Glutamatergic neuron (in vitro differentiated cells): ENCODE measurements around the gene KRT28. TPM values are rescaled to one million over a fixed set of nuclear protein-coding genes. Genes with fewer than 3 reads are reported as not detected.
"Not testable (repeated sequence)": the region's sequence is repeated elsewhere in the genome, so short reads cannot be mapped to it uniquely, and the experiment has no call there.

ENCODE experiments used
- DNase-seq: peaks from one replicate; pipeline ENCODE4 v3.0.0; 2022
- H3K27ac Mint-ChIP-seq: one replicate; pipeline ENCODE4 v1.8.0; 2020; ENCODE audit warnings: mild to moderate bottlenecking, mixed read lengths, inconsistent platforms; ENCODE audit not compliant: unreplicated experiment
- H3K27me3 Mint-ChIP-seq: one replicate; pipeline ENCODE4 v1.8.0; 2020; ENCODE audit warnings: mild to moderate bottlenecking, moderate library complexity, mixed read lengths, inconsistent platforms; ENCODE audit not compliant: unreplicated experiment
- H3K36me3 Mint-ChIP-seq: one replicate; pipeline ENCODE4 v1.8.0; 2020; ENCODE audit warnings: mild to moderate bottlenecking, mixed read lengths, inconsistent platforms; ENCODE audit not compliant: unreplicated experiment
- H3K4me1 Mint-ChIP-seq: one replicate; pipeline ENCODE4 v1.8.0; 2020; ENCODE audit warnings: mild to moderate bottlenecking, low read depth, mixed read lengths, inconsistent platforms; ENCODE audit not compliant: unreplicated experiment
- H3K4me3 Mint-ChIP-seq: one replicate; pipeline ENCODE4 v1.8.0; 2020; ENCODE audit warnings: mild to moderate bottlenecking, mixed read lengths, inconsistent platforms; ENCODE audit not compliant: unreplicated experiment
- H3K9me3 Mint-ChIP-seq: one replicate; pipeline ENCODE4 v1.8.0; 2020; ENCODE audit warnings: mild to moderate bottlenecking, moderate library complexity, mixed read lengths, inconsistent platforms; ENCODE audit not compliant: unreplicated experiment
- total RNA-seq: library from RNA; stranded (reverse); fragmentation: NEBNext Ultra II Directional; extraction: Animal tissue kit (Norgen Biotek cat#: 25700); gene quantifications from one replicate; pipeline ENCODE4 v1.2.1, GENCODE V29; 2021; ENCODE audit not compliant: unreplicated experiment
- TF ChIP-seq, protein P1 (sequence below): fragments of 200-600 bp; sonication (generic); IDR thresholded peaks from one replicate; pipeline ENCODE4 v1.5.0; 2021; ENCODE audit not compliant: partially characterized antibody, unreplicated experiment

The KRT28 gene
- total RNA-seq, 1 donor from 2014 or later = not detected

- Mint-ChIP-seq H3K9me3 (no peaks in the 10 kb centered on the region), H3K36me3 (no peaks in the 10 kb centered on the region), H3K4me1 (peaks cover 2% of the 10 kb centered on the region), H3K27ac (no peak overlapping the region), H3K27me3 (no peaks in the 10 kb centered on the region), H3K4me3 (no peak overlapping the region)
- DNase-seq = no peak
- TF ChIP-seq, protein P1, sequence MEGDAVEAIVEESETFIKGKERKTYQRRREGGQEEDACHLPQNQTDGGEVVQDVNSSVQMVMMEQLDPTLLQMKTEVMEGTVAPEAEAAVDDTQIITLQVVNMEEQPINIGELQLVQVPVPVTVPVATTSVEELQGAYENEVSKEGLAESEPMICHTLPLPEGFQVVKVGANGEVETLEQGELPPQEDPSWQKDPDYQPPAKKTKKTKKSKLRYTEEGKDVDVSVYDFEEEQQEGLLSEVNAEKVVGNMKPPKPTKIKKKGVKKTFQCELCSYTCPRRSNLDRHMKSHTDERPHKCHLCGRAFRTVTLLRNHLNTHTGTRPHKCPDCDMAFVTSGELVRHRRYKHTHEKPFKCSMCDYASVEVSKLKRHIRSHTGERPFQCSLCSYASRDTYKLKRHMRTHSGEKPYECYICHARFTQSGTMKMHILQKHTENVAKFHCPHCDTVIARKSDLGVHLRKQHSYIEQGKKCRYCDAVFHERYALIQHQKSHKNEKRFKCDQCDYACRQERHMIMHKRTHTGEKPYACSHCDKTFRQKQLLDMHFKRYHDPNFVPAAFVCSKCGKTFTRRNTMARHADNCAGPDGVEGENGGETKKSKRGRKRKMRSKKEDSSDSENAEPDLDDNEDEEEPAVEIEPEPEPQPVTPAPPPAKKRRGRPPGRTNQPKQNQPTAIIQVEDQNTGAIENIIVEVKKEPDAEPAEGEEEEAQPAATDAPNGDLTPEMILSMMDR = no peak
Observed at GRCh38 chr17:40815381-40815780, 15.6 kb upstream of the KRT28 start.

DNA sequence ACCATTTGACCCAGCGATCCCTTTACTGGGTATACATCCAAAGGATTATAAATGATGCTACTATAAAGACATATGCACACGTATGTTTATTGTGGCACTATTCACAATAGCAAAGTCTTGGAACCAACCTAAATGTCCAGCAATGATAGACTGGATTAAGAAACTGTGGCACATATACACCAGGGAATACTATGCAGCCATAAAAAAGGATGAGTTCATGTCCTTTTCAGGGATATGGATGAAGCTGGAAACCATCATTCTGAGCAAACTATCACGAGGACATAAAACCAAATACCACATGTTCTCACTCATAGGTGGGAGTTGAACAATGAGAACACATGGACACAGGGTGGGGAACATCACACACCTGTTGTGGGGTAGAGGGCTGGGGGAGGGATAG, 14.9 kb upstream of the KRT28 start:
- H3K36me3 Mint-ChIP-seq, H3K4me3 Mint-ChIP-seq, H3K27me3 Mint-ChIP-seq, DNase-seq, H3K27ac Mint-ChIP-seq, H3K4me1 Mint-ChIP-seq, H3K9me3 Mint-ChIP-seq: not testable (repeated sequence)

- Mint-ChIP-seq H3K36me3 (no peaks in the 10 kb centered on the region), H3K9me3 (no peaks in the 10 kb centered on the region), H3K4me3 (no peak overlapping the region), H3K4me1 (peaks cover 2% of the 10 kb centered on the region), H3K27ac (no peak overlapping the region), H3K27me3 (no peaks in the 10 kb centered on the region)
- TF ChIP-seq, protein P1 = no peak
- no peak for DNase-seq
Observed at GRCh38 chr17:40813804-40814203, 14.0 kb upstream of the KRT28 start.

DNA sequence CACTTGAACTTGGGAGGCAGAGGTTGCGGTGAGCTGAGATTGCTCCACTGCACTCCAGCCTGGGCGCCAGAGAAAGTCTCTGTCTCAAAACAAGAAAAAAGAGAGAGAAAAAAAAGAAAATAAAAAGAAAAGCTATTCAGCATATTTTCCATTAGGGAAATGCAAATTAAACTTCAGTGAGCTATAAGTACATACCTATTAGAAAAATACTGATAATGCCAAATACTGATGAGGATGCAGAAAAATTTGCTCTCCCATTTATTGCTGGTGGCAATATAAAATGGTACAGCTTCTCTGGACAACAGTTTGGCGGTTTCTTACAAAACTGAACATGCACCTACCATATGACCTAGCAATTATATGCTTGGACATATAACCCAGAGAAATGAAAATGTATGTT, 12.9 kb upstream of the KRT28 start:
- H3K27ac Mint-ChIP-seq = no peak overlapping the region
- TF ChIP-seq, protein P1 = no peak
- no peak overlapping the region for H3K4me3 Mint-ChIP-seq
- DNase-seq = no peak
- no peaks in the 10 kb centered on the region for H3K9me3 Mint-ChIP-seq
- H3K27me3 Mint-ChIP-seq = no peaks in the 10 kb centered on the region
- peaks cover 2% of the 10 kb centered on the region for H3K4me1 Mint-ChIP-seq
- no peaks in the 10 kb centered on the region for H3K36me3 Mint-ChIP-seq

DNA sequence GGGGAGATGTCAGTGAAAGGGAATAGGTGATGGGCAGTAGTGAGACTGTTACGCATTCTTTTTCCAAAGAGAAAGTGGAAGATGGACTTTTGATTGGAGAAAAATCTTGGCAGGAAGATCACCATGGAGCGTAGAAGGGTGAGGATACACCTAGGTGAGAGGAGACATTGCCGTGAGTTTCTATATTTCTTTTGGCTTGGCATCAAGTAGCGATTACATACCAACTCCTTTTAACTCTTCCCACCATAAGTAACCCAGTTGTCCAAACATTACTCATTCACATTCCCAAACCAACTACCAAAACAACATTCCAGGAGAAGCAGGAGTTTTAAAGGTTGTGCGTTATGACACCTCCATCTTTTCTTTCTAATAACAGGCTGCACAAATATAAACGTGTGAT, 10.7 kb upstream of the KRT28 start:
- TF ChIP-seq, protein P1 = no peak
- Mint-ChIP-seq H3K27me3 (no peaks in the 10 kb centered on the region), H3K4me1 (no peaks in the 10 kb centered on the region)

More for the DNA sequence above, 10.7 kb upstream of the KRT28 start:
- no peaks in the 10 kb centered on the region for H3K36me3 Mint-ChIP-seq
- no peak for DNase-seq
- H3K27ac Mint-ChIP-seq = no peak overlapping the region
- H3K4me3 Mint-ChIP-seq = no peak overlapping the region
- H3K9me3 Mint-ChIP-seq = no peaks in the 10 kb centered on the region
